K562 (cell line): ENCODE results near the gene CRHR1. TPM values are rescaled to one million over a fixed set of nuclear protein-coding genes. Genes with fewer than 3 reads are reported as not detected.

ENCODE experiments used
- ATAC-seq: fragments of 200-7000 bp; cut with Tn5 transposase; 3 replicates; pipeline ENCODE4 v1.9.1; 2020; ENCODE audit warnings: moderate library complexity
- BruUV-seq: library from RNA; stranded (reverse); fragments of 400-500 nt; replicated peaks from 2 replicates; lab custom pipeline; 2021; lab: Mats Ljungman, UMichigan
- CTCF ChIA-PET: fragments of 300-600 bp; formaldehyde crosslinking; extraction: SDS; loops from one replicate; lab custom pipeline; 2021; ENCODE audit warnings: low intra/inter-chr PET ratio; lab: Yijun Ruan, JAX
- POLR2A ChIA-PET: fragments of 300-600, 350-650 bp; sonication (Branson Sonifier 250); formaldehyde crosslinking; extraction: SDS; loops from one replicate; lab custom pipeline; 2021; ENCODE audit warnings: antibody characterized with exemption, inconsistent platforms; lab: Yijun Ruan, JAX
- DNase-seq, 4 experiments: peaks; one replicate each; pipeline versions ENCODE4 v3.0.0 to v3.0.0-alpha.2; 2011 to 2018; ENCODE audit warnings: low spot score in 3 of 4, mixed read lengths in 3 of 4; ENCODE audit errors: extremely low read depth in 1 of 4
- FAIRE-seq: peaks from 2 replicates; lab custom pipeline; 2011; peaks lifted over from hg19 to GRCh38; lab: Jason Lieb, UNC
- H2AFZ ChIP-seq: 2 replicates; pipeline ENCODE4 v1.6.0; 2011; ENCODE audit warnings: low read depth, low read length, control low read depth, inconsistent platforms
- H3K27ac ChIP-seq: fragments of 200-600 bp; 3 replicates; pipeline ENCODE4 v1.8.0; 2011; ENCODE audit warnings: low read depth, mild to moderate bottlenecking, control low read depth, inconsistent platforms, low read length, moderate library complexity, mixed read lengths; ENCODE audit errors: extremely low read depth
- H3K27me3 ChIP-seq, 2 experiments: fragments of 300-600 bp in 1 of 2; 2 replicates in 1 of 2; 3 replicates in 1 of 2; pipeline versions ENCODE4 v1.6.0 to v1.8.0; 2011; ENCODE audit warnings: inconsistent platforms in 2 of 2, low read length in 2 of 2, mild to moderate bottlenecking in 1 of 2, mixed read lengths in 1 of 2, moderate library complexity in 1 of 2; ENCODE audit not compliant: control insufficient read depth in 2 of 2, insufficient read depth in 2 of 2
- H3K36me3 ChIP-seq: fragments of 300-600 bp; 3 replicates; pipeline ENCODE4 v1.8.0; 2011; ENCODE audit warnings: mild to moderate bottlenecking, low read length, inconsistent platforms; ENCODE audit not compliant: control insufficient read depth, insufficient read depth
- H3K4me1 ChIP-seq, 2 experiments: fragments of 200-600 bp in 1 of 2; replicated peaks in 1 of 2; 2 replicates in 1 of 2; 3 replicates in 1 of 2; pipeline versions ENCODE4 v1.5.1 to v1.8.0; 2011; ENCODE audit warnings: inconsistent platforms in 2 of 2, low read length in 2 of 2, mild to moderate bottlenecking in 1 of 2, mixed read lengths in 1 of 2, moderate library complexity in 1 of 2; ENCODE audit not compliant: control insufficient read depth in 2 of 2, insufficient read depth in 2 of 2
- H3K4me2 ChIP-seq: 2 replicates; pipeline ENCODE4 v1.6.1; 2011; ENCODE audit warnings: low read length, control low read depth, inconsistent platforms, mixed read lengths; ENCODE audit not compliant: insufficient read depth
- H3K4me3 ChIP-seq: fragments of 200-600 bp; sonication (generic), shearing (Covaris generic); 2 replicates; pipeline ENCODE4 v1.5.1; 2016; ENCODE audit warnings: control low read depth, inconsistent platforms
- H3K79me2 ChIP-seq: fragments of 200-600 bp; 3 replicates; pipeline ENCODE4 v1.8.0; 2011; ENCODE audit warnings: low read length, inconsistent platforms; ENCODE audit not compliant: control insufficient read depth, insufficient read depth
- H3K9ac ChIP-seq, 2 experiments: 2 replicates each; pipeline versions ENCODE4 v1.6.0 to v1.6.1; 2011; ENCODE audit warnings: low read depth in 2 of 2, low read length in 2 of 2, control low read depth in 1 of 2, inconsistent platforms in 1 of 2, mild to moderate bottlenecking in 1 of 2, mixed read lengths in 1 of 2; ENCODE audit not compliant: insufficient read depth in 1 of 2
- H3K9me1 ChIP-seq: one replicate; pipeline ENCODE4 v1.6.0; 2011; ENCODE audit warnings: inconsistent platforms, mild to moderate bottlenecking, low read length, moderate library complexity; ENCODE audit not compliant: control insufficient read depth, insufficient read depth
- H3K9me3 ChIP-seq: replicated peaks from 2 replicates; pipeline ENCODE4 v1.5.1; 2011; ENCODE audit warnings: low read depth, low read length, inconsistent platforms; ENCODE audit not compliant: control insufficient read depth, insufficient read depth
- H4K20me1 ChIP-seq: replicated peaks from 2 replicates; pipeline ENCODE4 v1.6.1; 2011; ENCODE audit warnings: low read length, inconsistent platforms, mixed read lengths; ENCODE audit not compliant: control insufficient read depth, insufficient read depth
- BRD9 ChIP-seq: fragments of 450-650 bp; IDR thresholded peaks from 2 replicates; pipeline ENCODE4 v1.6.1; 2018; ENCODE audit warnings: low read depth; ENCODE audit not compliant: partially characterized antibody
- ELF4 ChIP-seq: fragments of 450-650 bp; formaldehyde crosslinking; IDR thresholded peaks from 2 replicates; pipeline ENCODE4 v1.4.0; 2022; ENCODE audit warnings: missing genetic modification characterization
- ETV6 ChIP-seq, 3 experiments: fragments of 150-350 bp in 1 of 3; sonication (generic) in 1 of 3; formaldehyde crosslinking in 1 of 3; IDR thresholded peaks; 2 replicates each; pipeline versions ENCODE4 v1.6.1 to v1.8.0; 2014 to 2022; ENCODE audit warnings: borderline replicate concordance in 2 of 3, low read depth in 2 of 3, antibody characterized with exemption in 1 of 3, low read length in 1 of 3, mild to moderate bottlenecking in 1 of 3, missing genetic modification reagents in 1 of 3
- HDAC6 ChIP-seq: IDR thresholded peaks from 2 replicates; pipeline ENCODE4 v1.6.1; 2012; ENCODE audit warnings: low read depth, mild to moderate bottlenecking, control low read depth, inconsistent platforms, low read length, moderate library complexity
- KLF6 ChIP-seq: fragments of 250-450 bp; sonication (Bioruptor Pico); IDR thresholded peaks from 2 replicates; pipeline ENCODE4 v1.4.0; 2020; ENCODE audit warnings: mild to moderate bottlenecking, moderate library complexity, borderline replicate concordance
- MCM3 ChIP-seq: fragments of 450-650 bp; IDR thresholded peaks from 2 replicates; pipeline ENCODE4 v1.6.1; 2016
- MLLT1 ChIP-seq, 2 experiments: fragments of 450-650 bp; IDR thresholded peaks; 2 replicates each; pipeline ENCODE4 v1.6.1; 2016
- RB1 ChIP-seq: fragments of 450-650 bp; IDR thresholded peaks from 2 replicates; pipeline ENCODE4 v1.6.1; 2017; ENCODE audit warnings: low read depth, mild to moderate bottlenecking
- TARDBP ChIP-seq: fragments of 450-650 bp; IDR thresholded peaks from 2 replicates; pipeline ENCODE4 v1.6.1; 2016
- ZBTB7A ChIP-seq: IDR thresholded peaks from 2 replicates; pipeline ENCODE4 v1.6.1; 2011; ENCODE audit warnings: low read depth, mild to moderate bottlenecking, low read length, moderate library complexity, borderline replicate concordance; ENCODE audit not compliant: control insufficient read depth
- ZNF174 ChIP-seq: fragments of 250-450 bp; sonication (Bioruptor Pico); IDR thresholded peaks from 2 replicates; pipeline ENCODE4 v1.4.0; 2020; ENCODE audit warnings: mild to moderate bottlenecking
- WGBS: fragments of 100-300 bp; shearing (Covaris generic); methylation state at CpG from one replicate; pipeline ENCODE4 v1.1.6; 2016; ENCODE audit warnings: low coverage, mixed read lengths; ENCODE audit not compliant: insufficient coverage; ENCODE audit errors: missing lambda C conversion rate; 5-methylcytosine and 5-hydroxymethylcytosine counted together
- in situ Hi-C: fragments of 300-500 bp; cut with MboI; formaldehyde crosslinking; loops from 4 replicates; pipeline ENCODE4 v1.15.0; 2018; ENCODE audit warnings: inconsistent platforms, mixed read lengths
- intact Hi-C: fragments of 100-400 bp; cut with micrococcal nuclease; formaldehyde crosslinking; loops from 2 replicates; pipeline ENCODE4 v1.14.2; 2022
- polyA plus RNA-seq, 8 experiments: library from polyadenylated mRNA; depleted of rRNA in 4 of 8; stranded (reverse) in 5 of 8; unstranded in 3 of 8; fragments of >200 nt; fragmentation: Nextera tagmentation in 2 of 8; fragmentation: Illumina TruSeq in 1 of 8; extraction: Ambion mirVana in 2 of 8; extraction: Trizol in 1 of 8; gene quantifications; 2 replicates each; pipeline versions ENCODE4 v1.2.1 to v1.2.3, GENCODE V29; 2011 to 2014; ENCODE audit warnings: inconsistent platforms in 1 of 8, missing spikeins in 1 of 8
- total RNA-seq, 7 experiments: library from RNA; depleted of rRNA in 6 of 7; stranded (reverse); fragments of >200 nt in 6 of 7; fragmentation: Illumina TruSeq in 2 of 7; extraction: Trizol in 2 of 7; gene quantifications; 2 replicates each; pipeline versions ENCODE4 v1.2.1 to v1.2.3, GENCODE V29; 2011 to 2021; ENCODE audit warnings: low replicate concordance in 1 of 7
- TF ChIP-seq, protein P1 (sequence below): sonication (generic); formaldehyde crosslinking; IDR thresholded peaks from 2 replicates; pipeline ENCODE4 v1.8.1; 2023; ENCODE audit warnings: mild to moderate bottlenecking, missing genetic modification reagents, moderate library complexity

Gene CRHR1
- total and polyA plus RNA-seq, 9 of the 15 experiments (the other 6 are each of a cell fraction or from before 2014, with no cell fraction given), result 0.05 TPM; not detected in 8

DNA sequence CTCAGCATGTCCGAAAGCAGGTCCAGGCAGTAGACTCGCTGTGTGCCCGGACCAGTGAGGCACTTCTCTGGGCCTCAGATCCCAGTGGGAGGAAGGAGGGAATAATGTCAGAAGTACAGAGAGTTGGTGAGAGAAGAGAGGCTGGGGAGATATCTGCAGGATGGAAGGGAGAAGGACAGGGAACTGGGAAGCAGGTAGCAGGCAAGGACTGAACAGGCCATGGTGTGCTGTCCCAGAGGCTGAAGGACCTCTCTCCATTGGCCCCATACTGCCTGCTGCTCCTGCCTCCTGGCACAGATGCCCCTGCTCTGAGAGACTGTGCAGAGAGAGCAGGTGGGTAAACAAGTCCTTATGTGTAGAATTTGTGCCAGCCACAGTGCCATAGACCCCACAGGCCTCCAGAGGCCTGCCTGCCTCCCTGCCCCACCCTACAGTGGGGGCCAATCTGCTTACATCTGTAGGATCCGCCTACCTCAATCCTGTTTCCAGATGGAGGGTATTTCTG, 34.2 kb upstream of the CRHR1 start:
- POLR2A ChIA-PET, result interaction anchor here (0.6 kb wide), 1 partner anchor 139 kb away, joined by 3 read pairs; no protein-coding TSS in a partner anchor
- ATAC-seq, result no peak
- Histone ChIP-seq H3K36me3 (no peaks in the 10 kb centered on the region), H4K20me1 (no peaks in the 10 kb centered on the region), H3K79me2 (no peaks in the 10 kb centered on the region), H3K9me3 (no peaks in the 10 kb centered on the region)
- TF ChIP-seq KLF6 (CRISPR knock-in tag) (no peak), MCM3 (no peak), ZBTB7A (no peak), BRD9 (no peak)
- TF ChIP-seq, all 486 proteins: peak for 0
- DNase-seq, result no peak
- H3K4me1 ChIP-seq, result no peaks in the 10 kb centered on the region
- CTCF ChIA-PET, result no interaction called here
- no peak overlapping the region for H3K4me3 ChIP-seq
- intact Hi-C loops (no loop called here), in situ Hi-C loops (no loop called here)
- 0% methylated on average over 4 of the region's 4 CpGs for WGBS
- BruUV-seq, result no TSS peak
- no peak overlapping the region for H2AFZ ChIP-seq
- no peak overlapping the region for H3K9ac ChIP-seq
- peaks cover 14 to 66% of the 10 kb centered on the region in 2 experiments; a peak in 3 of 5 replicates for H3K27me3 ChIP-seq
- H3K27ac ChIP-seq, result no peak overlapping the region
- no peak for FAIRE-seq
- H3K4me2 ChIP-seq, result no peak overlapping the region
- H3K9me1 ChIP-seq, result no peaks in the 10 kb centered on the region

- Histone ChIP-seq H3K27me3 (peaks cover 14 to 75% of the 10 kb centered on the region in 2 experiments; a peak in 3 of 5 replicates), H3K4me1 (no peaks in the 10 kb centered on the region), H3K9me1 (no peaks in the 10 kb centered on the region), H2AFZ (no peak overlapping the region), H3K9ac (no peak overlapping the region), H4K20me1 (no peaks in the 10 kb centered on the region), H3K36me3 (no peaks in the 10 kb centered on the region), H3K79me2 (no peaks in the 10 kb centered on the region), H3K4me2 (no peak overlapping the region), H3K27ac (no peak overlapping the region), H3K4me3 (no peak overlapping the region), H3K9me3 (no peaks in the 10 kb centered on the region)
- intact Hi-C loops, result no loop called here
- in situ Hi-C loops, result no loop called here
- WGBS, result 0% methylated on average over 15 of the region's 15 CpGs
- CTCF ChIA-PET, result no interaction called here
- POLR2A ChIA-PET, result no interaction called here
- BruUV-seq, result no TSS peak
- no peak for FAIRE-seq
- ATAC-seq, result no peak
- DNase-seq, result no peak
- TF ChIP-seq MLLT1 (IDR thresholded peaks at IDR 0.05) (no peak), ETV6 (IDR thresholded peaks at IDR 0.05; ENCODE audit: borderline replicate concordance in 1 of 2, low read depth in 2 of 2, low read length in 1 of 2) (no peak), ETV6 (CRISPR knock-in tag; IDR thresholded peaks at IDR 0.05; ENCODE audit: borderline replicate concordance) (no peak), HDAC6 (no peak), ELF4 (CRISPR knock-in tag) (no peak), RB1 (no peak), TARDBP (no peak), ZNF174 (CRISPR knock-in tag) (no peak)
- TF ChIP-seq, protein P1, sequence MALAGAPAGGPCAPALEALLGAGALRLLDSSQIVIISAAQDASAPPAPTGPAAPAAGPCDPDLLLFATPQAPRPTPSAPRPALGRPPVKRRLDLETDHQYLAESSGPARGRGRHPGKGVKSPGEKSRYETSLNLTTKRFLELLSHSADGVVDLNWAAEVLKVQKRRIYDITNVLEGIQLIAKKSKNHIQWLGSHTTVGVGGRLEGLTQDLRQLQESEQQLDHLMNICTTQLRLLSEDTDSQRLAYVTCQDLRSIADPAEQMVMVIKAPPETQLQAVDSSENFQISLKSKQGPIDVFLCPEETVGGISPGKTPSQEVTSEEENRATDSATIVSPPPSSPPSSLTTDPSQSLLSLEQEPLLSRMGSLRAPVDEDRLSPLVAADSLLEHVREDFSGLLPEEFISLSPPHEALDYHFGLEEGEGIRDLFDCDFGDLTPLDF, result no peak
These were observed 33.2 kb upstream of the CRHR1 start for GRCh38 chr17:45750779-45751440.
